SKM-1 treated with dmso at 0.1 percent for 144 hours (cell line): ENCODE measurements around the gene PCDHB8.
"Not testable (repeated sequence)": the region's sequence is repeated elsewhere in the genome, so short reads cannot be mapped to it uniquely, and the experiment has no call there.

ENCODE experiments used
- DNase-seq: peaks from one replicate; lab custom pipeline; 2025; ENCODE audit not compliant: unreplicated experiment; lab: John Stamatoyannopoulos, UW

The PCDHB8 gene

GRCh38 chr5:141177577-141178191 lies at the start of gene PCDHB8:
Gene PCDHB8 (plus strand): TSS chr5:141177790. CDS start chr5:141178035, 245 bp downstream.
- not testable (repeated sequence) for DNase-seq

DNA sequence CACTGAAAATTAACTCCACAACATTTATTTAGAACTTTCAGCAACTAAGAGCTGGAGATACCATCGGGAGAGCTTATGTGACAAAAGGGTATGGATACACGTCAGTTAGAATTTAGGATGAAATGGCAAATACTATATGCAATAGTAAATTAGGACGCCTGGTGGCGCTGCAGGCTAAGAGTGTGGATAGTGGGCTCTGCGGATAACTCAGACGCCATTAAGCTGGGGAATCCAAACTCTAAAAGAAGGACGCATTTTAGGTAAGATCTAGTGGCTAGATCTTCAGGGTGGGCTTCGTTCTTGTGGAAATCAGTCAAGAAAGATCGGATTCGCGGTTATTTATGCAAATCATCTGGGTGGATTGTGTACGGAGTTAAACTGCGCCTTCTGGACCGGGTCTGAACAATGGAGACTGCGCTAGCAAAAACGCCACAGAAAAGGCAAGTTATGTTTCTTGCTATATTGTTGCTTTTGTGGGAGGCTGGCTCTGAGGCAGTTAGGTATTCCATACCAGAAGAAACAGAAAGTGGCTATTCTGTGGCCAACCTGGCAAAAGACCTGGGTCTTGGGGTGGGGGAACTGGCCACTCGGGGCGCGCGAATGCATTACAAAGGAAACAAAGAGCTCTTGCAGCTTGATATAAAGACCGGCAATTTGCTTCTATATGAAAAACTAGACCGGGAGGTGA lies 42.4 kb upstream of the PCDHB8 start, which contains the start of gene PCDHB5:
Gene PCDHB5 (plus strand): TSS at position 177 of the 688 bp plus-strand sequence. CDS start 229 bp downstream, at position 406.
- no peak for DNase-seq

DNA sequence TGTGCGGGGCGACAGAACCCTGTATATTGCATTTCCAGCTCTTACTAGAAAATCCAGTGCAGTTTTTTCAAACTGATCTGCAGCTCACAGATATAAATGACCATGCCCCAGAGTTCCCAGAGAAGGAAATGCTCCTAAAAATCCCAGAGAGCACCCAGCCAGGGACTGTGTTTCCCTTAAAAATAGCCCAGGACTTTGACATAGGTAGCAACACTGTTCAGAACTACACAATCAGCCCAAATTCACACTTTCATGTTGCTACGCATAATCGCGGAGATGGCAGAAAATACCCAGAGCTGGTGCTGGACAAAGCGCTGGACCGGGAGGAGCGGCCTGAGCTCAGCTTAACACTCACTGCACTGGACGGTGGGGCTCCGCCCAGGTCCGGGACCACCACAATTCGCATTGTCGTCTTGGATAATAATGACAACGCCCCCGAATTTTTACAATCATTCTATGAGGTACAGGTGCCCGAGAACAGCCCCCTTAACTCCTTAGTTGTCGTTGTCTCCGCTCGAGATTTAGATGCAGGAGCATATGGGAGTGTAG lies 41.8 kb upstream of the PCDHB8 start:
- no peak for DNase-seq

GRCh38 chr5:141137346-141137745 lies 40.2 kb upstream of the PCDHB8 start:
- not testable (repeated sequence) for DNase-seq

- no peak for DNase-seq
Observed at GRCh38 chr5:141149812-141150211, 27.8 kb upstream of the PCDHB8 start, which contains the start of gene PCDHB6. Gene PCDHB6 (plus strand): TSS chr5:141150057. CDS start chr5:141150258, 201 bp downstream.

DNA sequence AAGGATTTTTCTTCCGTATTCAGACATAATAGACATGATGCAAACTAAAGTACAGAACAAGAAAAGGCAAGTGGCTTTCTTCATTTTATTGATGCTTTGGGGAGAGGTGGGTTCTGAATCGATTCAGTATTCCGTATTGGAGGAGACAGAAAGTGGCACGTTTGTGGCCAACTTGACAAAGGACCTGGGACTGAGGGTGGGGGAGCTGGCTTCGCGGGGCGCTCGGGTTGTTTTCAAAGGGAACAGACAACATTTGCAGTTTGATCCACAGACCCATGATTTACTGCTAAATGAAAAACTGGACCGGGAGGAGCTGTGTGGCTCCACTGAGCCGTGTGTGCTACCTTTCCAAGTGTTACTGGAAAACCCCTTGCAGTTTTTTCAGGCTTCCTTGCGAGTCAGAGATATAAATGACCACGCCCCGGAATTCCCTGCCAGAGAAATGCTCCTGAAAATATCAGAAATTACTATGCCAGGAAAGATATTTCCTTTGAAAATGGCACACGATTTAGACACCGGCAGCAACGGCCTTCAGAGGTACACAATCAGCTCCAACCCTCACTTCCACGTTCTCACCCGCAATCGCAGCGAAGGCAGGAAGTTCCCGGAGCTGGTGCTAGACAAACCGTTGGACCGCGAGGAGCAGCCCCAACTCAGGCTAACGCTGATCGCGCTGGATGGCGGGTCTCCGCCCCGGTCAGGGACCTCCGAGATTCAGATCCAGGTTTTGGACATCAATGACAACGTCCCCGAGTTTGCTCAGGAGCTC lies 27.2 kb upstream of the PCDHB8 start:
- DNase-seq: no peak

DNA sequence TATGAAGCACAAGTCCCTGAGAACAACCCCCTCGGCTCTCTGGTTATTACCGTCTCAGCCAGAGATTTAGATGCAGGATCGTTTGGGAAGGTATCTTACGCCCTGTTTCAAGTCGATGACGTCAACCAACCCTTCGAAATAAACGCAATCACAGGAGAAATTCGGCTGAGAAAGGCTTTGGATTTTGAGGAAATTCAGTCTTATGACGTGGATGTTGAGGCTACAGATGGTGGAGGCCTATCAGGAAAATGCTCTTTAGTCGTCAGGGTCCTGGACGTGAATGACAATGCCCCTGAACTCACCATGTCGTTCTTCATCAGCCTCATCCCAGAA lies 26.6 kb upstream of the PCDHB8 start:
- DNase-seq: no peak

GRCh38 chr5:141151632-141152031 lies 26.0 kb upstream of the PCDHB8 start:
- DNase-seq: not testable (repeated sequence)

DNA sequence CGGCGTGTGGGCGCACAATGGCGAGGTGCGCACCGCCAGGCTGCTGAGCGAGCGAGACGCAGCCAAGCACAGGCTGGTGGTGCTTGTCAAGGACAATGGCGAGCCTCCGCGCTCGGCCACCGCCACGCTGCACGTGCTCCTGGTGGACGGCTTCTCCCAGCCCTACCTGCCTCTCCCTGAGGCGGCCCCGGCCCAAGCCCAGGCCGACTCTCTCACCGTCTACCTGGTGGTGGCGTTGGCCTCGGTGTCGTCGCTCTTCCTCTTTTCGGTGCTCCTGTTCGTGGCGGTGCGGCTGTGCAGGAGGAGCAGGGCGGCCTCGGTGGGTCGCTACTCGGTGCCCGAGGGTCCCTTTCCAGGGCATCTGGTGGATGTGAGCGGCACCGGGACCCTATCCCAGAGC lies 25.5 kb upstream of the PCDHB8 start:
- not testable (repeated sequence) for DNase-seq

- DNase-seq: no peak
Observed at GRCh38 chr5:141155540-141156374, 21.8 kb upstream of the PCDHB8 start.

- not testable (repeated sequence) for DNase-seq
Observed at GRCh38 chr5:141157356-141157755, 20.2 kb upstream of the PCDHB8 start.

GRCh38 chr5:141157901-141158300 lies 19.7 kb upstream of the PCDHB8 start:
- not testable (repeated sequence) for DNase-seq

DNA sequence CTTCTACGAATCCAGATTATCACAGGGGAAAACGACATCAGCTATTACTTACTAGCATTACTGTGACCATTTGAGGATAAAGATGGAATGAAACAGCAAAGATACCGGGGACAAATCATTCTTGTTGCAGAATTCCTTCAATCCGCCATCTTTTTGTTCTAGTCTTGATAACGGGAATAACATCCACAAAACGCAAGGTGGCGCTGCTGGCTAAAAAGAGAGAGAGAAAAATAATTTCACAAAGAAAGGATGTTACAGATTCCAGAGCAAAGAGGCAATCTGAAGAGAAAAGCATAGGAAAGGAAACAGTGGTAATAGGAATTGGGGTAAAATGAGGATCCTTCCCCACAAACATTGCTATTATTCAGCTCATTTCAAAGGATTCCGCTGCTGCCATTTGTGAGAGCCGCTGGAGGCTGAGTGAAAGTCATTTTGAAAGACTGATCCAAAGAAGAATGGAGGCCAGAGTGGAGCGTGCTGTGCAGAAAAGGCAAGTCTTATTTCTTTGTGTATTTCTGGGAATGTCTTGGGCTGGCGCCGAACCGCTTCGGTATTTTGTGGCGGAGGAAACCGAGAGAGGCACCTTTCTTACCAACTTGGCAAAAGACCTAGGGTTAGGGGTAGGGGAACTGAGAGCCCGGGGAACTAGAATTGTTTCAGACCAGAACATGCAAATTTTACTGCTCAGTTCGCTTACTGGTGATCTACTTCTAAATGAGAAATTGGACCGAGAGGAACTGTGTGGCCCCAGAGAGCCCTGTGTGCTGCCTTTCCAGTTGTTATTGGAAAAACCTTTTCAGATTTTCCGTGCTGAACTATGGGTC lies 5.0 kb upstream of the PCDHB8 start, which contains the start of gene PCDHB7:
Gene PCDHB7 (plus strand): TSS at position 264 of the 824 bp plus-strand sequence. CDS start 192 bp downstream, at position 456.
- no peak for DNase-seq

DNA sequence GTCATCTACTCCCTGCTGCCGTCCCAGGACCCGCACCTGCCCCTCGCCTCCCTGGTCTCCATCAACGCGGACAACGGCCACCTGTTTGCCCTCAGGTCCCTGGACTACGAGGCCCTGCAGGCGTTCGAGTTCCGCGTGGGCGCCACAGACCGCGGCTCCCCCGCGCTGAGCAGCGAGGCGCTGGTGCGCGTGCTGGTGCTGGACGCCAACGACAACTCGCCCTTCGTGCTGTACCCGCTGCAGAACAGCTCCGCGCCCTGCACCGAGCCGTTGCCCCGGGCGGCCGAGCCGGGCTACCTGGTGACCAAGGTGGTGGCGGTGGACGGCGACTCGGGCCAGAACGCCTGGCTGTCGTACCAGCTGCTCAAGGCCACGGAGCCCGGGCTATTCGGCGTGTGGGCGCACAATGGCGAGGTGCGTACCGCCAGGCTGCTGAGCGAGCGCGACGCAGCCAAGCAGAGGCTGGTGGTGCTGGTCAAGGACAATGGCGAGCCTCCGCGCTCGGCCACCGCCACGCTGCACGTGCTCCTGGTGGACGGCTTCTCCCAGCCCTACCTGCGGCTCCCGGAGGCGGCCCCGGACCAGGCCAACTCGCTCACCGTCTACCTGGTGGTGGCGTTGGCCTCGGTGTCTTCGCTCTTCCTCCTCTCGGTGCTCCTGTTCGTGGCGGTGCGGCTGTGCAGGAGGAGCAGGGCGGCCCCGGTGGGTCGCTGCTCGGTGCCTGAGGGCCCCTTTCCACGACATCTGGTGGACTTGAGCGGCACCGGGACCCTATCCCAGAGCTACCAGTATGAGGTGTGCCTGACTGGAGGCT lies 3.1 kb upstream of the PCDHB8 start:
- DNase-seq: not testable (repeated sequence)

- DNase-seq: no peak
Observed at GRCh38 chr5:141175933-141176332, 1.7 kb upstream of the PCDHB8 start.

DNA sequence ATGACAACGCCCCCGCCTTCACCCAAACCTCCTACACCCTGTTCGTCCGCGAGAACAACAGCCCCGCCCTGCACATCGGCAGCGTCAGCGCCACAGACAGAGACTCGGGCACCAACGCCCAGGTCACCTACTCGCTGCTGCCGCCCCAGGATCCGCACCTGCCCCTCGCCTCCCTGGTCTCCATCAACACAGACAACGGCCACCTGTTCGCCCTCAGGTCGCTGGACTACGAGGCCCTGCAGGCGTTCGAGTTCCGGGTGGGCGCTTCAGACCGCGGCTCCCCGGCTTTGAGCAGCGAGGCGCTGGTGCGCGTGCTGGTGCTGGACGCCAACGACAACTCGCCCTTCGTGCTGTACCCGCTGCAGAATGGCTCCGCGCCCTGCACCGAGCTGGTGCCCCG lies 1.8 kb downstream of the PCDHB8 start:
- not testable (repeated sequence) for DNase-seq

DNA sequence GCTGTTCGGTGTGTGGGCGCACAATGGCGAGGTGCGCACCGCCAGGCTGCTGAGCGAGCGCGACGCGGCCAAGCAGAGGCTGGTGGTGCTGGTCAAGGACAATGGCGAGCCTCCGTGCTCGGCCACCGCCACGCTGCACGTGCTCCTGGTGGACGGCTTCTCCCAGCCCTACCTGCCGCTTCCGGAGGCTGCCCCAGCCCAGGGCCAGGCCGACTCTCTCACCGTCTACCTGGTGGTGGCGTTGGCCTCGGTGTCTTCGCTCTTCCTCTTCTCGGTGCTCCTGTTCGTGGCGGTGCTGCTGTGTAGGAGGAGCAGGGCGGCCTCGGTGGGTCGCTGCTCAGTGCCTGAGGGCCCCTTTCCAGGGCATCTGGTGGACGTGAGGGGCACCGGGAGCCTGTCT lies 2.3 kb downstream of the PCDHB8 start:
- DNase-seq: not testable (repeated sequence)

- no peak for DNase-seq
Observed at GRCh38 chr5:141180313-141180712, 2.7 kb downstream of the PCDHB8 start.

- DNase-seq: no peak
Observed at GRCh38 chr5:141182248-141182647, 4.7 kb downstream of the PCDHB8 start, which contains the start of gene PCDHB16. Gene PCDHB16 (plus strand): TSS chr5:141182387. CDS start chr5:141182560, 173 bp downstream.
